SK-N-SH (cell line): ENCODE results near the gene ZMYND8. TPM values are rescaled to one million over a fixed set of nuclear protein-coding genes. Genes with fewer than 3 reads are reported as not detected.

Experiments
- CTCF ChIA-PET: fragments of 300-600, 350-600 bp; formaldehyde crosslinking; extraction: SDS; loops from one replicate; lab custom pipeline; 2021; lab: Yijun Ruan, JAX
- POLR2A ChIA-PET: fragments of 350-600 bp; sonication (Branson Sonifier 250); formaldehyde crosslinking; extraction: SDS; loops from one replicate; lab custom pipeline; 2020; ENCODE audit warnings: antibody characterized with exemption, inconsistent platforms; lab: Yijun Ruan, JAX
- DNase-seq: peaks from one replicate; pipeline ENCODE4 v3.0.0; 2012
- H2AFZ ChIP-seq: fragments of 200-600 bp; sonication (generic); 2 replicates; pipeline ENCODE4 v1.8.1; 2016; ENCODE audit warnings: antibody characterized with exemption, mild to moderate bottlenecking, low read depth
- H3F3A ChIP-seq: fragments of 200-600 bp; sonication (generic); replicated peaks from 2 replicates; pipeline ENCODE3; 2016; ENCODE audit warnings: antibody characterized with exemption, mild to moderate bottlenecking; ENCODE audit not compliant: insufficient read depth
- H3K27ac ChIP-seq, 2 experiments: fragments of 200-500 bp in 1 of 2; fragments of 200-600 bp in 1 of 2; sonication (Bioruptor generic) in 1 of 2; sonication (generic), shearing (Covaris generic) in 1 of 2; 2 replicates each; pipeline versions ENCODE4 v1.5.1 to v1.6.1; 2014 to 2016; ENCODE audit warnings: low read depth in 2 of 2, inconsistent platforms in 1 of 2, low read length in 1 of 2, mild to moderate bottlenecking in 1 of 2, mixed read lengths in 1 of 2
- H3K27me3 ChIP-seq: fragments of 200-600 bp; sonication (generic), shearing (Covaris generic); 2 replicates; pipeline ENCODE4 v1.6.1; 2016; ENCODE audit warnings: mixed run types; ENCODE audit not compliant: insufficient read depth
- H3K36me3 ChIP-seq, 2 experiments: fragments of 200-500 bp in 1 of 2; fragments of 200-600 bp in 1 of 2; sonication (Bioruptor generic) in 1 of 2; sonication (generic) in 1 of 2; replicated peaks in 1 of 2; 2 replicates each; pipeline versions ENCODE3 to v1.5.1; 2014 to 2016; ENCODE audit warnings: low read length in 1 of 2, mild to moderate bottlenecking in 1 of 2; ENCODE audit not compliant: insufficient read depth in 2 of 2, control insufficient read depth in 1 of 2
- H3K4me1 ChIP-seq, 2 experiments: fragments of 200-500 bp in 1 of 2; fragments of 200-600 bp in 1 of 2; sonication (Bioruptor generic) in 1 of 2; sonication (generic), shearing (Covaris generic) in 1 of 2; 2 replicates each; pipeline versions ENCODE4 v1.5.1 to v1.6.1; 2014 to 2016; ENCODE audit warnings: low read depth in 1 of 2, low read length in 1 of 2, mixed run types in 1 of 2; ENCODE audit not compliant: insufficient read depth in 2 of 2, control insufficient read depth in 1 of 2
- H3K4me2 ChIP-seq: fragments of 200-600 bp; sonication (generic), shearing (Covaris generic); 2 replicates; pipeline ENCODE4 v1.6.1; 2017; ENCODE audit warnings: mixed run types
- H3K4me3 ChIP-seq, 2 experiments: fragments of 200-500 bp in 1 of 2; fragments of 200-600 bp in 1 of 2; sonication (Bioruptor generic) in 1 of 2; sonication (generic), shearing (Covaris generic) in 1 of 2; 2 replicates each; pipeline versions ENCODE4 v1.5.1 to v1.8.1; 2014 to 2016; ENCODE audit warnings: low read depth in 2 of 2, inconsistent platforms in 1 of 2, low read length in 1 of 2, mild to moderate bottlenecking in 1 of 2, mixed read lengths in 1 of 2, moderate library complexity in 1 of 2
- H3K79me2 ChIP-seq: fragments of 200-600 bp; sonication (generic); 2 replicates; pipeline ENCODE4 v1.8.1; 2017; ENCODE audit warnings: mild to moderate bottlenecking; ENCODE audit not compliant: insufficient read depth
- H3K9ac ChIP-seq: fragments of 200-600 bp; sonication (generic); 2 replicates; pipeline ENCODE4 v1.6.1; 2017; ENCODE audit warnings: mixed run types
- H3K9me2 ChIP-seq: fragments of 200-600 bp; sonication (generic); 2 replicates; pipeline ENCODE4 v1.6.1; 2017; ENCODE audit warnings: mixed run types
- H3K9me3 ChIP-seq: fragments of 200-600 bp; sonication (generic); 2 replicates; pipeline ENCODE4 v1.6.1; 2017; ENCODE audit warnings: mixed run types, mild to moderate bottlenecking, moderate library complexity
- H4K20me1 ChIP-seq: fragments of 200-600 bp; sonication (generic); 2 replicates; pipeline ENCODE4 v1.6.1; 2017; ENCODE audit warnings: mild to moderate bottlenecking, mixed run types; ENCODE audit not compliant: insufficient read depth
- CHD2 ChIP-seq: fragments of 150-350 bp; IDR thresholded peaks from 2 replicates; pipeline ENCODE4 v1.6.1; 2018; ENCODE audit warnings: low read length; ENCODE audit not compliant: partially characterized antibody
- ELF1 ChIP-seq: IDR thresholded peaks from 2 replicates; pipeline ENCODE4 v1.4.0; 2012
- EP300 ChIP-seq, 2 experiments: IDR thresholded peaks; 2 replicates each; pipeline versions ENCODE4 v1.4.0 to v1.6.1; 2012; ENCODE audit warnings: borderline replicate concordance in 1 of 2, low read depth in 1 of 2, low read length in 1 of 2
- FOSL2 ChIP-seq: IDR thresholded peaks from 2 replicates; pipeline ENCODE4 v1.4.0; 2012; ENCODE audit warnings: low read depth, mild to moderate bottlenecking, moderate library complexity, borderline replicate concordance
- FOXJ3 ChIP-seq: sonication (generic); formaldehyde crosslinking; IDR thresholded peaks from 2 replicates; pipeline ENCODE4 v1.5.1; 2020; ENCODE audit warnings: mild to moderate bottlenecking, missing genetic modification reagents
- GATA2 ChIP-seq: sonication (generic); formaldehyde crosslinking; IDR thresholded peaks from 2 replicates; pipeline ENCODE4 v1.5.0; 2020; ENCODE audit warnings: mild to moderate bottlenecking, missing genetic modification reagents
- JUND ChIP-seq: IDR thresholded peaks from 2 replicates; pipeline ENCODE4 v1.4.0; 2012
- POLR2AphosphoS5 ChIP-seq: IDR thresholded peaks from 2 replicates; pipeline ENCODE4 v1.6.1; 2012; ENCODE audit warnings: low read depth, low read length
- RAD21 ChIP-seq: IDR thresholded peaks from 2 replicates; pipeline ENCODE4 v1.6.1; 2012; ENCODE audit warnings: mild to moderate bottlenecking, low read length
- RCOR1 ChIP-seq: fragments of 150-350 bp; IDR thresholded peaks from 2 replicates; pipeline ENCODE4 v1.6.1; 2017; ENCODE audit warnings: antibody characterized with exemption, low read length
- REST ChIP-seq: IDR thresholded peaks from 2 replicates; pipeline ENCODE4 v1.6.1; 2012; ENCODE audit warnings: mild to moderate bottlenecking, low read depth, low read length, moderate library complexity
- SIN3A ChIP-seq: IDR thresholded peaks from 2 replicates; pipeline ENCODE4 v1.6.1; 2012; ENCODE audit warnings: low read depth, mild to moderate bottlenecking, low read length, moderate library complexity, borderline replicate concordance
- SMC3 ChIP-seq: IDR thresholded peaks from 2 replicates; pipeline ENCODE4 v1.6.1; 2012; ENCODE audit warnings: low read depth, low read length, improper control_type of control experiment
- TAF1 ChIP-seq: IDR thresholded peaks from 2 replicates; pipeline ENCODE4 v1.6.1; 2012; ENCODE audit warnings: low read depth, mild to moderate bottlenecking, low read length, moderate library complexity, borderline replicate concordance
- TEAD4 ChIP-seq: IDR thresholded peaks from 2 replicates; pipeline ENCODE4 v1.4.0; 2012; ENCODE audit warnings: mild to moderate bottlenecking, borderline replicate concordance; ENCODE audit not compliant: insufficient read depth
- USF2 ChIP-seq: fragments of 150-350 bp; IDR thresholded peaks from 2 replicates; pipeline ENCODE4 v1.6.1; 2017; ENCODE audit warnings: antibody characterized with exemption, low read length, low read depth, borderline replicate concordance
- YY1 ChIP-seq: IDR thresholded peaks from 2 replicates; pipeline ENCODE4 v1.4.0; 2012; ENCODE audit warnings: low read depth, mild to moderate bottlenecking
- WGBS: methylation state at CpG from one replicate; pipeline ENCODE4 v1.1.6; 2017; ENCODE audit warnings: low lambda C conversion rate; 5-methylcytosine and 5-hydroxymethylcytosine counted together
- polyA plus RNA-seq, 3 experiments: library from polyadenylated mRNA; depleted of rRNA; stranded (reverse); fragments of >200 nt; gene quantifications; 2 replicates each; pipeline ENCODE4 v1.2.3, GENCODE V29; 2012
- TF ChIP-seq, protein P1 (sequence below): IDR thresholded peaks from 2 replicates; pipeline ENCODE4 v1.4.0; 2012; ENCODE audit warnings: low read depth
- TF ChIP-seq, protein P2 (sequence below): fragments of 200-600 bp; sonication (generic); IDR thresholded peaks from 2 replicates; pipeline ENCODE4 v1.6.1; 2017; ENCODE audit warnings: antibody characterized with exemption, mild to moderate bottlenecking, moderate library complexity
- TF ChIP-seq, protein P3 (sequence below): IDR thresholded peaks from 2 replicates; pipeline ENCODE4 v1.4.0; 2012; ENCODE audit warnings: low read depth, borderline replicate concordance
- TF ChIP-seq, protein P4 (sequence below): IDR thresholded peaks from 2 replicates; pipeline ENCODE4; 2012

The ZMYND8 gene
- polyA plus RNA-seq, 1 of the 3 experiments (the other 2 are of a cell fraction) = 25.3 TPM

GRCh38 chr20:47357296-47358038 lies 968 bp upstream of the ZMYND8 start:
- peak; percentile 42 for DNase-seq
- Histone ChIP-seq H2AFZ (peak overlapping the region; percentile 50; the same call in 1 of the 2 replicates), H3K9ac (peak overlapping the region; percentile 89), H3K9me3 (no peaks in the 10 kb centered on the region), H3F3A (peaks cover 55% of the 10 kb centered on the region), H3K79me2 (peaks cover 43% of the 10 kb centered on the region), H3K27me3 (no peaks in the 10 kb centered on the region), H3K36me3 (peaks cover 0 to 6% of the 10 kb centered on the region in 2 experiments), H3K9me2 (no peaks in the 10 kb centered on the region), H3K4me2 (peak overlapping the region; percentile 79; the same call in 1 of the 2 replicates), H3K4me1 (peaks cover 69 to 82% of the 10 kb centered on the region in 2 experiments), H3K27ac (peak overlapping the region; percentile 97 to 100), H4K20me1 (no peaks in the 10 kb centered on the region), H3K4me3 (no peak overlapping the region)
- POLR2A ChIA-PET = interaction anchor here (0.9 to 1.8 kb wide), 3 partner anchors 27 to 144 kb away, joined by 3 to 7 read pairs (median 4); partner anchors contain the start of gene NCOA3
- WGBS = 12% methylated on average over 26 of the region's 29 CpGs
- CTCF ChIA-PET = interaction anchor here (1.0 to 13.1 kb wide), 3 partner anchors 26 to 206 kb away, joined by 3 to 99 read pairs (median 75); no protein-coding TSS in a partner anchor
- TF ChIP-seq, protein P1, sequence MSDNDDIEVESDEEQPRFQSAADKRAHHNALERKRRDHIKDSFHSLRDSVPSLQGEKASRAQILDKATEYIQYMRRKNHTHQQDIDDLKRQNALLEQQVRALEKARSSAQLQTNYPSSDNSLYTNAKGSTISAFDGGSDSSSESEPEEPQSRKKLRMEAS = peak; percentile 92
- TF ChIP-seq JUND (no peak), TAF1 (peak; percentile 1; the same call in 1 of the 2 replicates), YY1 (0 out of 2 replicates have a peak, but pooled peaks have one; percentile 47), REST (0 out of 2 replicates have a peak, but pooled peaks have one; percentile 30), TEAD4 (no peak), USF2 (no peak), POLR2AphosphoS5 (peak; percentile 58), FOXJ3 (CRISPR knock-in tag) (no peak), RCOR1 (peak; percentile 50; the same call in 1 of the 2 replicates), EP300 (IDR thresholded peaks at IDR 0.05; ENCODE audit: borderline replicate concordance in 1 of 2, low read depth in 1 of 2, low read length in 1 of 2) (peak; percentile 13 to 70; a peak in 3 of 4 replicates), GATA2 (CRISPR knock-in tag) (no peak), RAD21 (no peak), SMC3 (no peak; the same call in 1 of the 2 replicates), CHD2 (no peak), ELF1 (peak; percentile 82), SIN3A (peak; percentile 25; the same call in 1 of the 2 replicates), FOSL2 (no peak)
- TF ChIP-seq, protein P2, sequence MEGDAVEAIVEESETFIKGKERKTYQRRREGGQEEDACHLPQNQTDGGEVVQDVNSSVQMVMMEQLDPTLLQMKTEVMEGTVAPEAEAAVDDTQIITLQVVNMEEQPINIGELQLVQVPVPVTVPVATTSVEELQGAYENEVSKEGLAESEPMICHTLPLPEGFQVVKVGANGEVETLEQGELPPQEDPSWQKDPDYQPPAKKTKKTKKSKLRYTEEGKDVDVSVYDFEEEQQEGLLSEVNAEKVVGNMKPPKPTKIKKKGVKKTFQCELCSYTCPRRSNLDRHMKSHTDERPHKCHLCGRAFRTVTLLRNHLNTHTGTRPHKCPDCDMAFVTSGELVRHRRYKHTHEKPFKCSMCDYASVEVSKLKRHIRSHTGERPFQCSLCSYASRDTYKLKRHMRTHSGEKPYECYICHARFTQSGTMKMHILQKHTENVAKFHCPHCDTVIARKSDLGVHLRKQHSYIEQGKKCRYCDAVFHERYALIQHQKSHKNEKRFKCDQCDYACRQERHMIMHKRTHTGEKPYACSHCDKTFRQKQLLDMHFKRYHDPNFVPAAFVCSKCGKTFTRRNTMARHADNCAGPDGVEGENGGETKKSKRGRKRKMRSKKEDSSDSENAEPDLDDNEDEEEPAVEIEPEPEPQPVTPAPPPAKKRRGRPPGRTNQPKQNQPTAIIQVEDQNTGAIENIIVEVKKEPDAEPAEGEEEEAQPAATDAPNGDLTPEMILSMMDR = no peak
- TF ChIP-seq, protein P3, sequence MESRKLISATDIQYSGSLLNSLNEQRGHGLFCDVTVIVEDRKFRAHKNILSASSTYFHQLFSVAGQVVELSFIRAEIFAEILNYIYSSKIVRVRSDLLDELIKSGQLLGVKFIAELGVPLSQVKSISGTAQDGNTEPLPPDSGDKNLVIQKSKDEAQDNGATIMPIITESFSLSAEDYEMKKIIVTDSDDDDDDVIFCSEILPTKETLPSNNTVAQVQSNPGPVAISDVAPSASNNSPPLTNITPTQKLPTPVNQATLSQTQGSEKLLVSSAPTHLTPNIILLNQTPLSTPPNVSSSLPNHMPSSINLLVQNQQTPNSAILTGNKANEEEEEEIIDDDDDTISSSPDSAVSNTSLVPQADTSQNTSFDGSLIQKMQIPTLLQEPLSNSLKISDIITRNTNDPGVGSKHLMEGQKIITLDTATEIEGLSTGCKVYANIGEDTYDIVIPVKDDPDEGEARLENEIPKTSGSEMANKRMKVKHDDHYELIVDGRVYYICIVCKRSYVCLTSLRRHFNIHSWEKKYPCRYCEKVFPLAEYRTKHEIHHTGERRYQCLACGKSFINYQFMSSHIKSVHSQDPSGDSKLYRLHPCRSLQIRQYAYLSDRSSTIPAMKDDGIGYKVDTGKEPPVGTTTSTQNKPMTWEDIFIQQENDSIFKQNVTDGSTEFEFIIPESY = no peak
- TF ChIP-seq, protein P4, sequence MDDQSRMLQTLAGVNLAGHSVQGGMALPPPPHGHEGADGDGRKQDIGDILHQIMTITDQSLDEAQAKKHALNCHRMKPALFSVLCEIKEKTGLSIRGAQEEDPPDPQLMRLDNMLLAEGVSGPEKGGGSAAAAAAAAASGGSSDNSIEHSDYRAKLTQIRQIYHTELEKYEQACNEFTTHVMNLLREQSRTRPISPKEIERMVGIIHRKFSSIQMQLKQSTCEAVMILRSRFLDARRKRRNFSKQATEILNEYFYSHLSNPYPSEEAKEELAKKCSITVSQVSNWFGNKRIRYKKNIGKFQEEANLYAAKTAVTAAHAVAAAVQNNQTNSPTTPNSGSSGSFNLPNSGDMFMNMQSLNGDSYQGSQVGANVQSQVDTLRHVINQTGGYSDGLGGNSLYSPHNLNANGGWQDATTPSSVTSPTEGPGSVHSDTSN = peak; percentile 66; the same call in 1 of the 2 replicates
